ENCODE results near the gene GGA1. TPM values are rescaled to one million over a fixed set of nuclear protein-coding genes. Genes with fewer than 3 reads are reported as not detected.

The GGA1 gene
- polyA plus RNA-seq, 1 experiment: 26.1 TPM

GRCh38 chr22:37660709-37661045 is 52.0 kb downstream of the GGA1 start:
- DNase-seq (ENCODE audit: low read depth, low spot score): no peak
- ChIA-PET CTCF (interaction anchor here (1.3 to 2.1 kb wide), 3 partner anchors 11 to 20 kb away, joined by 3 to 18 read pairs (median 13); no protein-coding TSS in a partner anchor), POLR2A (interaction anchor here (1.3 to 3.9 kb wide), 4 partner anchors 9 to 20 kb away, joined by 10 to 52 read pairs (median 42); partner anchors contain the start of gene LGALS1)
- Histone ChIP-seq H3K9me3 (ENCODE audit: control insufficient read depth, insufficient read depth, low read length) (no peaks in the 10 kb centered on the region), H3K27me3 (ENCODE audit: control insufficient read depth, insufficient read depth, low read length) (no peaks in the 10 kb centered on the region), H3K4me3 (ENCODE audit: low read depth, low read length) (peak overlapping the region; percentile 17), H3K27ac (ENCODE audit: low read depth, low read length) (peak overlapping the region; percentile 92)
- no peak for TF ChIP-seq CTCF (IDR thresholded peaks at IDR 0.05; ENCODE audit: low read depth, low read length)

- peak; percentile 59 for DNase-seq (ENCODE audit: low read depth, low spot score)
- peak overlapping the region; percentile 17 for H3K4me3 ChIP-seq (ENCODE audit: low read depth, low read length)
- POLR2A ChIA-PET: interaction anchor here (1.3 to 3.9 kb wide), 4 partner anchors 8 to 19 kb away, joined by 7 to 52 read pairs (median 24); partner anchors contain the start of gene LGALS1
- peak overlapping the region; percentile 92 for H3K27ac ChIP-seq (ENCODE audit: low read depth, low read length)
- H3K27me3 ChIP-seq (ENCODE audit: control insufficient read depth, insufficient read depth, low read length): no peaks in the 10 kb centered on the region
- H3K9me3 ChIP-seq (ENCODE audit: control insufficient read depth, insufficient read depth, low read length): no peaks in the 10 kb centered on the region
- CTCF ChIA-PET: interaction anchor here (0.6 to 2.1 kb wide), 13 partner anchors 9 to 202 kb away, joined by 3 to 18 read pairs (median 3); partner anchors contain the start of gene TRIOBP
- TF ChIP-seq CTCF (IDR thresholded peaks at IDR 0.05; ENCODE audit: low read depth, low read length): peak; percentile 60
Observed at GRCh38 chr22:37661160-37661924, 52.7 kb downstream of the GGA1 start.

GRCh38 chr22:37662039-37662438 is 53.4 kb downstream of the GGA1 start:
- Histone ChIP-seq H3K27ac (ENCODE audit: low read depth, low read length) (peak overlapping the region; percentile 92), H3K9me3 (ENCODE audit: control insufficient read depth, insufficient read depth, low read length) (no peaks in the 10 kb centered on the region), H3K27me3 (ENCODE audit: control insufficient read depth, insufficient read depth, low read length) (no peaks in the 10 kb centered on the region), H3K4me3 (ENCODE audit: low read depth, low read length) (no peak overlapping the region)
- ChIA-PET CTCF (interaction anchor here (0.6 to 2.1 kb wide), 9 partner anchors 10 to 130 kb away, joined by 3 to 18 read pairs (median 5); partner anchors contain the start of gene TRIOBP), POLR2A (interaction anchor here (1.3 to 3.9 kb wide), 4 partner anchors 8 to 19 kb away, joined by 7 to 52 read pairs (median 24); partner anchors contain the start of gene LGALS1)
- no peak for TF ChIP-seq CTCF (IDR thresholded peaks at IDR 0.05; ENCODE audit: low read depth, low read length)
- DNase-seq (ENCODE audit: low read depth, low spot score): no peak

GRCh38 chr22:37663521-37664140 is 55.0 kb downstream of the GGA1 start:
- CTCF ChIA-PET: interaction anchor here (0.7 to 2.1 kb wide), 4 partner anchors 13 to 55 kb away, joined by 3 to 11 read pairs (median 8); no protein-coding TSS in a partner anchor
- Histone ChIP-seq H3K27me3 (ENCODE audit: control insufficient read depth, insufficient read depth, low read length) (no peaks in the 10 kb centered on the region), H3K9me3 (ENCODE audit: control insufficient read depth, insufficient read depth, low read length) (no peaks in the 10 kb centered on the region; the same call in 1 of the 2 replicates), H3K4me3 (ENCODE audit: low read depth, low read length) (no peak overlapping the region), H3K27ac (ENCODE audit: low read depth, low read length) (peak overlapping the region; percentile 21)
- POLR2A ChIA-PET: interaction anchor here (0.6 to 3.9 kb wide), 6 partner anchors 12 to 144 kb away, joined by 3 to 38 read pairs (median 9); partner anchors contain the start of gene LGALS1
- TF ChIP-seq CTCF (IDR thresholded peaks at IDR 0.05; ENCODE audit: low read depth, low read length): no peak
- DNase-seq (ENCODE audit: low read depth, low spot score): no peak
